GM21528 (cell line): ENCODE results near the gene HTRA2.
A peak's percentile ranks its signal among the peaks of the same experiment; 100 is the strongest.
"Not testable (repeated sequence)": the region's sequence is repeated elsewhere in the genome, so short reads cannot be mapped to it uniquely, and the experiment has no call there.

ENCODE experiments used
- ATAC-seq: cut with Tn5 transposase; IDR thresholded peaks from one replicate; pipeline ENCODE4 v1.9.1; 2021; ENCODE audit warnings: mild to moderate bottlenecking, moderate library complexity; ENCODE audit not compliant: unreplicated experiment, low FRiP score

The HTRA2 gene

DNA sequence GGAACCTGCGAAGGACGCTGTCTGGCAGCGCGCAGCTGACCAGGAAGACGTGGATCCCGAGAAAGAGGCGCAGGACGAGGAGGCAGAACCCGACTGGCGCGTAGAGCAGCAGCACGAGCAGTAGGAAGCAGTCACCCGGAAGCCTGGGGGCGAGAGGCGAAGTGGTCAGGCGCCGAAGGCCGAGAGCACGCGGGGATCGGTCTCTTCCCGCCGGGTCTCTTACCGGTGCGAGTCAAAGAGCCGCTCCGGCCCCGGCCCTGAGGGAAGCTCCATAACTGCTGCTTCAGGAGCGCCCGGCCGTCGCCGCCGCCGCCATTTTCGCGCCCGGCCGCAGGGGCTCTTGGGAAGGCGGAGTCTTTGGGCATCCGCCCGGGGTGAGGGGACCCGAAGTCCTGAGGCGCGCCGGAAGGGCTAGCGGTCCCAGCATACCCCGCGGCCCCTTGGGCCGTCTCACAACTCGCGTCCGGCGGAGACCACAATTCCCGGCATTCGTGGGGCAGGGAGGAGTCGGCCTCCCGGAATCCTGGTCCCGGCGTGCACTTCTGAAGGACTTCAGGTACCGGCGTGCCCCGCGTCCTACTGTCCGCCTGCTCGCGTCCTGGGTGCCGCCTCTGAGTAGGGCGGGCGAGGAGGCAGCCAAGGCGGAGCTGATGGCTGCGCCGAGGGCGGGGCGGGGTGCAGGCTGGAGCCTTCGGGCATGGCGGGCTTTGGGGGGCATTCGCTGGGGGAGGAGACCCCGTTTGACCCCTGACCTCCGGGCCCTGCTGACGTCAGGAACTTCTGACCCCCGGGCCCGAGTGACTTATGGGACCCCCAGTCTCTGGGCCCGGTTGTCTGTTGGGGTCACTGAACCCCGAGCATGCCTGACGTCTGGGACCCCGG lies at the start of gene HTRA2, which contains the start of gene AUP1:
HTRA2 (plus strand) TSS at position 577 of the 882 bp plus-strand sequence; CDS start at position 651, 74 bp downstream.
AUP1 (minus strand) TSS at position 350 of the 882 bp plus-strand sequence; CDS start at position 273, 77 bp downstream.
- peak; percentile 79 for ATAC-seq

DNA sequence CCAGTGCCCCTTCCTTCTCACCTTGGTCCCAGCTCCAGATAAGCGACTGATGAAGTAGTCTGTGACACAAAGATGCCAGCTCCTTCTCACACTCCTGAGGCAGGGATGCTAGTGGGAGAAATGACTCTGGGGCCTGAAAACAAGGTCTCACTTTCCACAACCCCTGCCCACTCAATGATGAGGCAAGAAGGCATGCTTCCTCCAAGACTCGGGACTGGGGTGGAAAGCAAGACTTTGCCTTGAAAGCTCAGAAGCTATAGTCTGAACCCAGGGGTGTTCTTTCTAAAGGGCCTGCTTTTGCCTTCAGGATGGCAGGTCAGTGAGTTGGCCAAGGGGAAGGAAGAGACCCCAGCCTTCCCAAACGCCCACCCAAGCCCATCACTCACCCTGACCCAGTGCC lies 48.3 kb upstream of the HTRA2 start:
- ATAC-seq = no peak

DNA sequence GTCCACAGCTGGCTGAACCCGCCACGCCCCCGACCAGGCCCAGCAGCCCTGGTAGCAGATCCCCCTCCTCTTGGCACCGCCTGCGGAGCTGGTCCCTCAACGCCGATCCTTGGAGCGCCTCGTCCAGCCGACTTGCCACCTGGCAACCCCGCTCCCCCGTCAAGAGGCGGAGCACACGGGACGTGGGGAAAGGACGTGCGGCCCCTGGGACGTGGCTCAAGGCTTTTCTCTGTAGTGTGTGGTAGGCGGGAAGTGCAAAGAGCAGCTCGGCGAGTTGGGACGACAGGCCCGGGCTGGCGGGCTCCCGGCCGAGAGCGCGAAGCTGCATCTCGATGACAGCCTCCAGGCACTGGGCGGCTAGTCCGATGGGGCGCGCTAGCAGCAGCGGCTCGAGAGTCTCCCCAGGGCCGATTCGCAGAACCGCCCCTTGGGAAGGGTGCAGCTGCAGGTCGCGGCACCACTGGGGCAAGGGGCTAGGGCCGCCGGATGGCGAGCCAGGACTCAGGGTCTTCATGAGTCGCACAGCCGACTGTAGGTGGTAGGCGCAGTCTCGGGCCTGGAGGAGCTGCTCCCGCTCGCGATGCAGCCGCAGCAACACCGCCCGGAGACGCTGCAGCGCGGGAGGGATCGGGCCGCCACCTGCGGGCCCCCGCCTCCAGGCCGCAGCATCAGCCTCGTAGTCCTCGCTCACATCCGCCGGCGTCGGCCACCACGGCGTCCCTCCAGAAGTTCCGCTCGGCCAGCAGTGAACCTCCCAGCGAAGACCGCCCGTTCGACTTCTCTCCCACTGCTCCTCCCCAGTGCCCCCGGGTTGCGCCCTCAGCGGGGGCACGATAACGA lies 47.6 kb upstream of the HTRA2 start:
- peak; percentile 46 for ATAC-seq

DNA sequence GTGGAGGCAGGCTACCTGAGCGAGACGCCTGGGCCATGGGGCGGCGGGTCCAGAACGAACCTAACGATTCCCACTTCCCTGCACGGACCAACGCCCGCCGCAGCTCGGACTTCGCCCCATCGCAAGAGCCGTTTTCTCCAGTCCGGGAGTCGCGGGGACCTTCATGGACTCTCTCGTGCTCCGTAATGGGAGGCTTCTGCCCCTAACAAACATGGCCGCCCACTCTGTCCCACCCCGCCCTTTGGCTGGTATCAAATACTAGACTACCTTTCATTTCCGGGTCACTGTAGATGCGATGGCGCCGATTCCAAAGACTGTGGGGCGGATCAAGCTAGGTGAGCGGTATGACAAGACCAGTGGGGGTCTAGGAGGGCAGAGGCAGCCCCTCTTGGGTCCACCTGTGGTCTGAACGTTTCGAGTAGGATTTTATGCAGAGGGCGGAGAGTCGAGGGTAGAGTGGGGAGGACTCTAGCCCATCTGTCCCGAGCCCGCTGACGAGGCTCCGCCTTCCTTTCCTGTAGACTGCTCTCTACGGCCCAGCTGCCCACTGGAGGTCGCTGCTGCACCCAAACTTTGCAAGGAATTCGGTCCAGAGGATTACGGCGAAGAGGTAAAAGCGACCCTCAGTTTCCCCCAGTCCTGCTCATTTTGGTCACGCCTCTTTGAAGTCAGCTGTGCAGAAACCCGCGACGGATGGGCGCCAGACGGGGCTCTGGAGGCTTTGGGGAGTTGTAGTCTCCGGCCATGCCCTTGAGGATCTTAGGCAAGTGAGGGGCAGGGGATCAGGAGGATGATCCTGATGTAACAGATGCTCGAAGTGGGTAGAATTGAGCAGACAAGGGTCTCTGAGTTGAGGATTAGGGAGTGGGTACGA lies 46.7 kb upstream of the HTRA2 start, which contains the start of the genes CCDC142 and TTC31:
CCDC142 (minus strand) TSS at position 198 of the 874 bp plus-strand sequence; CDS start at position 37, 161 bp downstream.
TTC31 (plus strand) TSS at position 281 of the 874 bp plus-strand sequence; CDS start at position 296, 15 bp downstream.
- ATAC-seq = peak; percentile 90

DNA sequence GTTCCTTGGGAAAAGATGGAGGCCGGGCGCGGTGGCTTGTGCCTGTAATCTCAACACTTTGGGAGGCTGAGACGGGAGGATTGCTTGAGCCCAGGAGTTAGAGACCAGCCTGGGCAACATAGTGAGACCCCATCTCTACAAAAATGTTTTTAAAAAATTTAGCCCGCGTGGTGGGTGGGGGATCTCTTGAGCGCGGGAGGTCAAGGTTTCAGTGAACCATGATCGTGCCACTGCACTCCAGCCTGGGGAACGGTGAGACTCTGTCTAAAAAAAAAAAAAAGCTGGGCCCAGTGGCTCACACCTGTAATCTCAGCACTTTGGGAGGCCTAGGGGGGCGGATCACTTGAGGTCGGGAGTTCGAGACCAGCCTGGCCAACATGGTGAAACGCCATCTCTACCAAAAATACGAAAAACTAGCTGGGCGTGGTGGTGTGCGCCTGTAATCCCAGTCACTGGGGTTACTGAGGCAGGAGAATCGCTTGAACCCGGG lies 46.0 kb upstream of the HTRA2 start:
- not testable (repeated sequence) for ATAC-seq

DNA sequence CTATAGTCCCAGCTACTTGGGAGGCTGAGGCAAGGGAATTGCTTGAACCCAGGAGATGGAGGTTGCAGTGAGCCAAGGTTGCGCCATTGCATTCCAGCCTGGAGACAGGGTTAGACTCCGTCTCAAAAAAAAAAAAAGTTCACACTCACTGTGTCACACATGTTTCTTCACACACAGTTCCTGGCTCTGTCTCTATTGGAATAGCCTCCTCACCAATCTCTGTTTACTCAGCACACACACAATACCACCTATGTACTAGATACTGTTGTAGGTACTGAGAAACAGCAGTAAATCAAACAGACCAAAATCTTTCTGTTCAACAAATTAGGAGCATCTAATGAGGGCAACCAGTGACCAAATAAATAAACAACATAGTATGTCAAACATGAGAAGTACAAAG lies 43.6 kb upstream of the HTRA2 start:
- ATAC-seq = no peak

DNA sequence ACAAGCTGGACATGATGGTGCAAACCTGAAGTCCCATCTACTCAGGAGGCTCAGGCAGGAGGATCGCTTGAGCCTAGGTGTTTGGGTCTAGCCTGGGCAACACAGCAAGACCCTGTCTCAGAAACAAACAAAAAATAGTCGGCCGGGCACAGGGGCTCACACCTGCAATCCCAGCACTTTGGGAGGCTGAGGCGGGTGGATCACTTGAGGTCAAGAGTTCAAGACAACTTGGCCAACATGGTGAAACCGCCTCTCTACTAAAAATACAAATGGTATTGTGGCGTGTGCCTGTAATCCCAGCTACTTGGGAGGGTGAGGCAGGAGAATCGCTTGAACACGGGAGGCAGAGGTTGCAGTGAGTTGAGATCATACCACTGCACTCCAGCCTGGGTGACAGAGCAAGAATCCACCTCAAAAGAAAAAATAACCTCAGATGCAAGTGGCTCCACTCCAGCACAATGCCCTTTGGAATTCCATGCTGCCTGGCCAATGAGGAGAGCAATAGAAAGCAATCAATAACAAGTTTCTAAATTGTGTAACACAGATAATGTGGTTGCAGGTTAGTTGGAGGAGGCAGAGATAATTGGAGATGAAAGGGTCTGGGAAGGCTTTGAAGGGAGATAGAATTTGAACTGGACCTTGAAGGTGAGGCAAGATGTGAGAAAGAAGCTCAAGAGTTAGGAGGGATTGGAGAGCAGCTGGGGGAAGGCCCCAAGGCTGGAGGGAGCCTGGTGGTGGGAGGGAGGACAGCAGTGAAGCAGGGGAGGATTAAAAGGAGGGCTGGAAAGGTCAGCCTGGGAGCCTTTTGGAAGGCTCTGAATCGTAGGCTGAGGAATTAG lies 40.9 kb upstream of the HTRA2 start:
- ATAC-seq = no peak

DNA sequence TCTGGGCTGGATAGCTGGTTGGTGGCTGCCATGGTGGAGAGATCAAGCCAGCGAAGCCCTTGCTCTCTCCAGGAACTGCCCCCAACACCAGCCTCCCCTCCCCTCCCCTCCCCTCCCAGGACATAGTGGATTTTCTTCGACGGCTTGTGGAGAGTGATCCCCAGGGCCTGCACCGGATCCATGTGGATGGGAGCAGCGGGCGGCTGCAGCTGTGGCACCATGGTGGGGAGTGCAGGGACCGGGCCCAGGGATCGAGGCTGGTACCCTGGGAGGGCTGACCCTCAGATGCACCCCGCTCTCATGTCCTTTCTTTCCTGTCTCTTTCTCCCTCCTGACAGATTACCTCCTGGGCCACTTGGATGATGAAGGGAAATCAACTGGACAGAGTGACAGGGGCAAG lies 39.8 kb upstream of the HTRA2 start:
- no peak for ATAC-seq

DNA sequence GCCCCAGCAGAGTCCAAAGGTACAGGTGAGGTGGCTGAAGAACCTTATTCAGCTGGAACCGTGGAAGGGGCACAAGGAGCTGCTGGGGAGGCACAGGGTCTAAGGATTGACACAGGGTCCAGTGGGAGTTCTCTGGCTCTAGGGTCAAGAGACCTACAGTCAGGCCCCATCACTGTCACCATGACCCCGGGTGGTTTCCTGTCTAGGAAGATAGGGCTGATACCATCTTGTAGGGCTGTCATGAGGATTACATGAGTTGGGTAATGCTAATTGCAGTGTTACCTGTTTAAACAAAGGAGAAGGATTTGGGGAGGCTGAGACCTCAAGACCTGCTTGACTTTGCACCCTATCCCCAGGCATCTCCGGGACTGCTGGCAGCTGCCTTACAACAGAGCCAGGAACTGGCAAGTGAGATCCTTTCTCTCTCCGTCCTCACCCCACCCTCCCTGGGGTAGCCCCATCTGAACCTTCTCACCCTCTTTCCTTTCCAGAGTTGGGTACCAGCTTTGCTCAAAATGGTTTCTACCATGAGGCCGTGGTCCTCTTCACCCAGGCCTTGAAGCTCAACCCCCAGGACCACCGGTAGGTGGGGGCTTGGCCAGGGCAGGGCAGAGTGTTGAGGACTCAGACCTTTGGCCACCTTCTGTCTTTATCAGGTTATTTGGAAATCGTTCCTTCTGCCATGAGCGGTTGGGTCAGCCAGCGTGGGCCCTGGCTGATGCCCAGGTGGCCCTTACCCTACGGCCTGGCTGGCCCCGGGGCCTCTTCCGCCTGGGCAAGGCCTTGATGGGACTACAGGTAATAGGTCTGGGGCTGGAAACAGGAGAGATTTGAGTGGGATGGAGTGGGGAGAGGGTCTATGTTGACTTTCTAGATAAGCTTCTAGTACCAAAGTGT lies 37.8 kb upstream of the HTRA2 start:
- ATAC-seq = no peak

DNA sequence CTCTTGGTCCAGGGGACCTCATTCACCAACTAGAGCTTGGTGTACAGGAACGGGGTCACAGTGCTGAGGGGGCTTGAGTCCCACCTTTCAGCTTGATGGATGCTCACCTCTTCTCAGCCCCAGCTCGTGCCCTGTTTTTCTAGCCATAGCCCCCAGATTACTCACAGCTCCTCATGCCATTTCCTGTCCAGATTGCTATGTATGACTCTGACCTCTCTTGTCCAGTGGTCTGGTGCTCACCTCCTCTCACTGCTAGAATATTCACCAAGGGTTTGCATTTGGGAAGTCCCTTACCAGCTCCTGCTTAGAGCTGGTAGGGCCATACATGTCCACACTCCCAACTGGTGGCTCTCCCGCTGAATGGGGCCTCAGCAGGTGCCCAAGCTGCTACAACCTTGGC lies 36.2 kb upstream of the HTRA2 start:
- no peak for ATAC-seq

DNA sequence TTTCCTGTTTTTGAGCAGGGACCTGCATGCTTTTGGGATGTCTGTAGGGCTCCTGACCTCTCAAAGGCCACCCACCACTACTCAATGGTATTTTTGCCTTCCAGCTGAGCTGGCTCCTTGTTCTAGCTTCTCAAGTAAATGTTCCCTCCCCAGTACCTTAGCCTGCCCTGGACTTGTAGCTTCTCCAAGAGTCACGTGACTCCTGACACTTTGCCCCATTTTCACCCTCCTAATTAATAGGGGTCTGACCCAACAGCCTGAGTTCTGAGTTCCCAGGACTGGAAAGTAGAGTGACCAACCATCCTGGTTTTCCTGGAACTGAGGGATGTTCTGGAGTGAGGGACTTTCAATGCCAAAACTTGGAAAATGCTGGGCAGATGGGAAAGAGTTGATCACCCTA lies 34.3 kb upstream of the HTRA2 start:
- ATAC-seq = no peak

DNA sequence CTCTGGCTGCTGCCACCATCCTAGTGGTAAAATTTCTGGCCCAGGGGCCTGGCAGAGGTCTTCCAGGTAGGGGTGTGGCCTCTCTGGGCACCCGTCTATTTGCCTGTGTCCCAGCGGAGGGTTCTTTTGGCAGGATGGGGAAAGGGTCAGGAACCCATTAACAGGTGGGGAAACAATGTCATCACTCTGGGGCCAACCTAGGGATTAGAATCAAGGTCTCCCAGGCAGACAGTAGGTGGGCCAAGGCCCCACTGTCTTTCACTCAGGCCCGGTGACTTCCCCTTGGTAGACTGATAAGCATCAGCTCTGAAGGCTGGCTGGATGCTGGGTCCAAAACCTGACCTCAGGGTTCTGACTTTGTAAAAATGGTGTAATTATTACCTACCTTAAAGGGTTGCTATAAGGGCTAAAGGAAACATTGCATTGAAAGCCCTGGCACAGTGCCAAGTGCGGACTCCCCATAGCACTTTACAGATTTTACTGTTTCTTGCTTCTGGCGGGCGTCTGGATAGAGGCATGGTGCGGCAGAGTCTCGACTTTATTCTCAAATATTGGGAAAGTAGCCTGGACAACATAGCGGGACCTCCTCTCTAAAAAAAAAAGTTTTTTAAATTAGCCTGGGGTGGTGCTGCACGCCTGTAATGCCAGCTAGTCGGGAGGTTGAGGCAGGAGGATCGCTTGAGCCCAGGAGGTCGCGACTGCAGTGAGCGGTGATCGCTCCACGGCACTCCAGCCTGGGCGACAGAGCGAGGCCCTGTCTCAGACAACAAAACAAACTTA lies 32.5 kb upstream of the HTRA2 start:
- no peak for ATAC-seq

DNA sequence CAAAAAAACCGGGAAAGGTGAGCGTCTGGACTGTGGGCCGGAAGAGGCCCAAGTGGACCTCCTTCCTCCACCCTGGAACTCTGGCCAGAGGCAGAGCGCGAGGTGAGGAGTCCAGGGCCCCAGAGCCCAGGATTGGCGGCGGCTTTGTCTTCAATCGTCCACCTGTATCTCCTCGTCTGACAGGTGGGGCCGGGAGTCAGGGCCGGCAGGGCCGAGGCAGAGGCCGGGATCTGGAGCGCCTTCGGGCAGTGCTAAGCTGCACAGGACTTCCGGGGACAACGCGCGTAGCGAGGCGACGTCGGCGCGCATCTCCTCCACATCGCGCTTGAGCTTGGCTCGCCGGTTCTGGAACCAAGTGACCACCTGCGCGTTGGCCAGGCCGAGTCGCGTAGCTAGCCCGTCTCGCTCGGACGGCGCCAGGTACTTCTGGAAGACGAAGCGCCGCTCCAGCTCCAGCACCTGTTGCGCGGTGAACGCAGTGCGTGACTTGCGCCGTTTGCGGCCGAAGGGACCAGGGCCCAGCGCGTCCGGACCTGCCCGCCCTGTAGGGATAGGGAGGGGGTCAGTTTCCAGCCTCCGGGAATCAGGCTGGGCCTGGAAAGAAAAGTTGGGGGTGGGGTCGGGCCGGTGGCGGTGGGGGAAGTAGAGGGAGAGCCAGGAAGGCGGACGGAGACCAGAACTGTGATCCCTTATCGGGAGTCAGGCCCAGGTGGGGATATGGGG lies 31.8 kb upstream of the HTRA2 start:
- ATAC-seq = no peak

DNA sequence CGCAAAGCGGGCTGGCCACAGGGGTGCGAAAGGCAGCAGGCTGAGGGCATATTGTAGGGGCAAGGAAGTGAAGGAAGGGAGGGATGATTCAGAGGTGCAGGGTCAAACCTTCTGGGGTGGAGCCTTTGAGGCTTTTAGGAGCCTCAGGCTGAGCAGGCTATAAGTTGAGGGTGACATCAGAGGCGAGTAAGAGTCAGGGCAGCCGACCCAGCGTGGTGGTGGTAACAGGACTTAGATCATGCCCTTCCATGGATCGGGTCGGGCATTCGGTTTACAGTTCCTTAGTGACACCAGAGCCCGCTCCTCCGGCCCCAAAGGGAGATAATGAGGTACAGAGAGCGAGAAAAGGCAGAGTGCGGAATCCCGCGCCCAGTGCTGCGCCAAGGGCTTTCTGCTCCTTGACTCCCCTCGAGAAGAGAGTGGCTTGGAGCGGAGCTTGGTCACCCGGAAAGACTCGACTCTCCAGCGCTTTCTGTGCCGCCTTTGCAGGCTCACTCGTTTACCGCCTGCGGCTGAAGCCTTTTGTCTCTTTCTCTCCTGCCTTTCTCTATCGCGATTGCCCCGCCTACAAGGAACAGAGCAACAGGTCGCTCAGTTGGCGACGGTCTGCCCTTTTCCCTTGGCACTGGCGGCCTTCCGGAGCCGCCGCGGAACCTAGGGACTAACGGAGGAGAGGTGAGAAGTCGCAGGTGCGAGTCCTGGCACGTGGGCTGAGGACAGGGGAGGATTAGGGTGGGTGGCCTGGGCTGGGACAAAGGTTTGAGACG lies 31.1 kb upstream of the HTRA2 start:
- no peak for ATAC-seq

DNA sequence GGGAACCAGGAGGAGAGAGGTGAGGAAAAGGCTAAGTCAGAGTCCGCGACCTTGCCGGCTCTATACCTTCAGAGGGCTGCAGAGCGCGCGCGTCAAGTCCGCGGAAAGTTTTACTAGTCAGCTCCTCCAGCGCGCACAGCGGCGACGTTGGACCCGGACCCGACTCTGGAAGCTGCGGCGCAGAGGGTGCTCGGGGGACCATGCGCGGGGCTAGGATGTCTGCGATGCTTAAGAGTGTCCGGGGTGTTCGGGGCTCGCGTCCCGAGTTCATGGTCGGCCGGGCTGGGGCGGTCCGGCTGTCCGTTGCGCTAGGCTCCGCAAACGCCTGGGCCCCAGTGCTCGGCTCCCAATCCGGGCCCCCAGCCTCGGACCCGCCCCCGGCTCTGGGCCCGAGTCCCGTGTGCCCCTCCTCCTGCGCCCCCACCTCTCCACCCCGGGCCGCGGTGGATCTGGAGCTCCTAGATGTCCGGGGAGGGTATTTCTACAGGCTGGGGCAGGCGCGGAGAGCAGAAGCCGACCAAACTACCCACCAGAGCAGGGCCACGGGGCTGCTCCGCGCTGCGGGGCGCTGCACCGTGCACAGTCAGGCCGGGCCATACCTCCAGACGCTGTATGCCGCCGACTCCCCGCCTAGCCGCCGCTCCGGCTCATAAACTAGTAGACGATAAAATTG lies 30.3 kb upstream of the HTRA2 start, which contains the start of gene LBX2:
LBX2 (minus strand) TSS at position 337 of the 673 bp plus-strand sequence; CDS start at position 271, 66 bp downstream.
- ATAC-seq = no peak
